ENCODE data around the gene RRP1. TPM values are rescaled to one million over a fixed set of nuclear protein-coding genes. Genes with fewer than 3 reads are reported as not detected.

The RRP1 gene
- total and polyA plus RNA-seq, 9 of the 15 experiments (the other 6 are each of a cell fraction or from before 2014, with no cell fraction given): 0.89 to 105 (median 51.6) TPM

DNA sequence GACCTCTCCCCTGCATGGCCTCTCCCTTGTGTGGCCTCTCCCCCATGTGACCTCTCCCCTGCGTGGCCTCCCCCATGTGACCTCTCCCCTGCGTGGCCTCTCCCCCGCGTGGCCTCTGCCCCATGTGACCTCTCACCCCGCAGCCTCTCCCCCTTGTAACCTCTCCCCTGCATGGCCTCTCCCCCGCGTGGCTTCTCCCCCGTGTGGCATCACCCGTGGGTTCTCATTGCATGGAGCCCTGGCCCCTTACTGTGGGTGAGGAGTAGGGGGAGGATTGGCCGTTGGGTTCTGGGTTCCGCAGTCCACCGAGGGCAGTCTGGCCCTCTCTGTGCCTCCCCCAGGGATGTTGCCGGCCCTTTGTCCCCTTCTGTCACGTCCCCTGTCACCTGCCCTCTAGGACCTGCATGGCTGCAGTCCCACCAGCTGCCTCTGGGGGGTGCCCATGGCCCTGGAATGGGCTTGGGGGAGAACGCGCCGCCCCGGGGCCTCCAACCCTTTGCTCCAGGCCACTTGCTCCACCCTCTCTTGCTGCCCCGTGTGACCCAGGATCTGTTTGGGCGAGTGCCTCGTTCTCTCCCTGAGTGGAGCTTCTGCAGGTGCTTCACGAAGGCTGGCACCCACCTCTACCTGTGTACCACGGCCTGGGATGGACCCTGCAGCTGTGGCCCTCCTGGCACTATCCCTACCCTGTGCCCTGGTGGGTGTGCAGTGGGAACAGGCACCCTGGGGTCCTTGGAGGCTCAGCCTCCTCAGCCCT, 21.3 kb downstream of the RRP1 start (continued):
- TF ChIP-seq, protein P1, sequence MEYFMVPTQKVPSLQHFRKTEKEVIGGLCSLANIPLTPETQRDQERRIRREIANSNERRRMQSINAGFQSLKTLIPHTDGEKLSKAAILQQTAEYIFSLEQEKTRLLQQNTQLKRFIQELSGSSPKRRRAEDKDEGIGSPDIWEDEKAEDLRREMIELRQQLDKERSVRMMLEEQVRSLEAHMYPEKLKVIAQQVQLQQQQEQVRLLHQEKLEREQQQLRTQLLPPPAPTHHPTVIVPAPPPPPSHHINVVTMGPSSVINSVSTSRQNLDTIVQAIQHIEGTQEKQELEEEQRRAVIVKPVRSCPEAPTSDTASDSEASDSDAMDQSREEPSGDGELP (CRISPR knock-in tag; IDR thresholded peaks at IDR 0.05; ENCODE audit: borderline replicate concordance): peak; percentile 87; the same call in 1 of the 2 replicates
- TF ChIP-seq ZNF384 (IDR thresholded peaks at IDR 0.05; ENCODE audit: low read depth, low read length): peak; percentile 56
- TF ChIP-seq ZNF740 (CRISPR knock-in tag; IDR thresholded peaks at IDR 0.05): peak; percentile 84; the same call in 1 of the 2 replicates
- TF ChIP-seq ZNF740 (tag; IDR thresholded peaks at IDR 0.05): no peak
- TF ChIP-seq BHLHE40 (IDR thresholded peaks at IDR 0.05; ENCODE audit: low read length): peak; percentile 71
- TF ChIP-seq L3MBTL2 (IDR thresholded peaks at IDR 0.05): peak; percentile 57
- no peak for TF ChIP-seq ZNF24 (IDR thresholded peaks at IDR 0.05)
- TF ChIP-seq LEF1 (IDR thresholded peaks at IDR 0.05): 0 out of 2 replicates have a peak, but pooled peaks have one; percentile 25
- peak; percentile 59; the same call in 1 of the 2 replicates for TF ChIP-seq RAD51 (IDR thresholded peaks at IDR 0.05; ENCODE audit: borderline replicate concordance, low read depth)
- TF ChIP-seq TCF15 (CRISPR knock-in tag; IDR thresholded peaks at IDR 0.05): no peak
- TF ChIP-seq CTBP1 (IDR thresholded peaks at IDR 0.05; ENCODE audit: borderline replicate concordance): peak; percentile 72; the same call in 1 of the 2 replicates
- no peak for TF ChIP-seq RFX1 (IDR thresholded peaks at IDR 0.05)
- peak; percentile 43; the same call in 1 of the 2 replicates for TF ChIP-seq TCF7 (IDR thresholded peaks at IDR 0.05; ENCODE audit: borderline replicate concordance)
- no peak for TF ChIP-seq ZNF311 (CRISPR knock-in tag; IDR thresholded peaks at IDR 0.05)
- TF ChIP-seq CXXC5 (CRISPR knock-in tag; IDR thresholded peaks at IDR 0.05): peak; percentile 62
- no peak for TF ChIP-seq NR3C1 (CRISPR knock-in tag; IDR thresholded peaks at IDR 0.05)
- no peak for TF ChIP-seq TCF7L2 (IDR thresholded peaks at IDR 0.05; ENCODE audit: low read depth, low read length)
- no peak for TF ChIP-seq CBFA2T3 (IDR thresholded peaks at IDR 0.05)
- no peak for TF ChIP-seq BRD9 (IDR thresholded peaks at IDR 0.05; ENCODE audit: low read depth, partially characterized antibody)
- 0 out of 2 replicates have a peak, but pooled peaks have one; percentile 8 for TF ChIP-seq ELF4 (CRISPR knock-in tag; IDR thresholded peaks at IDR 0.05)
- TF ChIP-seq, protein P2, sequence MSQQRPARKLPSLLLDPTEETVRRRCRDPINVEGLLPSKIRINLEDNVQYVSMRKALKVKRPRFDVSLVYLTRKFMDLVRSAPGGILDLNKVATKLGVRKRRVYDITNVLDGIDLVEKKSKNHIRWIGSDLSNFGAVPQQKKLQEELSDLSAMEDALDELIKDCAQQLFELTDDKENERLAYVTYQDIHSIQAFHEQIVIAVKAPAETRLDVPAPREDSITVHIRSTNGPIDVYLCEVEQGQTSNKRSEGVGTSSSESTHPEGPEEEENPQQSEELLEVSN (IDR thresholded peaks at IDR 0.05; ENCODE audit: borderline replicate concordance in 1 of 2, extremely low read depth in 1 of 2, insufficient read depth in 1 of 2, insufficient read length in 1 of 2, low read depth in 1 of 2, low read length in 1 of 2, poor library complexity in 1 of 2, severe bottlenecking in 1 of 2): peak in 1 of 2 experiments; percentile 35
- TF ChIP-seq ARNT (IDR thresholded peaks at IDR 0.05): no peak
- no peak for TF ChIP-seq PBX2 (CRISPR knock-in tag; IDR thresholded peaks at IDR 0.05; ENCODE audit: low read depth)
- TF ChIP-seq PBX2 (tag; conservative IDR thresholded peaks at IDR 0.05; ENCODE audit: low read depth): no peak

Data from K562 (cell line).